Smooth muscle cell (in vitro differentiated cells): ENCODE results near the gene THOC5. TPM values are rescaled to one million over a fixed set of nuclear protein-coding genes. Genes with fewer than 3 reads are reported as not detected.
"Not testable (repeated sequence)": the region's sequence is repeated elsewhere in the genome, so short reads cannot be mapped to it uniquely, and the experiment has no call there.

Experiments
- DNase-seq: peaks from one replicate; lab custom pipeline; 2025; ENCODE audit not compliant: unreplicated experiment; lab: John Stamatoyannopoulos, UW
- H2AFZ ChIP-seq: fragments of 200-600 bp; sonication (generic); 2 replicates; pipeline ENCODE4 v1.6.0; 2016; ENCODE audit warnings: antibody characterized with exemption, low read depth, mild to moderate bottlenecking
- H3F3A ChIP-seq: fragments of 200-600 bp; sonication (generic); 2 replicates; pipeline ENCODE4 v1.6.0; 2017; ENCODE audit warnings: antibody characterized with exemption, low read depth
- H3K27ac ChIP-seq: fragments of 200-600 bp; sonication (generic); 2 replicates; pipeline ENCODE4 v1.5.1; 2016; ENCODE audit warnings: low read depth, mild to moderate bottlenecking
- H3K27me3 ChIP-seq: fragments of 200-600 bp; sonication (generic); 2 replicates; pipeline ENCODE4 v1.6.1; 2016; ENCODE audit warnings: low read depth, mild to moderate bottlenecking
- H3K36me3 ChIP-seq: fragments of 200-600 bp; sonication (generic); 2 replicates; pipeline ENCODE4 v1.5.1; 2016; ENCODE audit warnings: low read depth
- H3K4me1 ChIP-seq: fragments of 200-600 bp; sonication (generic); 2 replicates; pipeline ENCODE4 v1.5.1; 2016; ENCODE audit warnings: low read depth
- H3K4me2 ChIP-seq: fragments of 200-600 bp; sonication (generic); 2 replicates; pipeline ENCODE4 v1.6.0; 2016; ENCODE audit warnings: mild to moderate bottlenecking
- H3K4me3 ChIP-seq: fragments of 200-600 bp; sonication (generic); 2 replicates; pipeline ENCODE4 v1.5.1; 2016; ENCODE audit warnings: mild to moderate bottlenecking
- H3K79me2 ChIP-seq: fragments of 200-600 bp; sonication (generic); 2 replicates; pipeline ENCODE4 v1.6.0; 2016; ENCODE audit warnings: low read depth, mild to moderate bottlenecking
- H3K9ac ChIP-seq: fragments of 200-600 bp; sonication (generic); 2 replicates; pipeline ENCODE4 v1.6.0; 2016; ENCODE audit warnings: low read depth
- H3K9me3 ChIP-seq: fragments of 200-600 bp; sonication (generic); replicated peaks from 2 replicates; pipeline ENCODE4 v1.5.1; 2016; ENCODE audit warnings: low read depth
- H4K20me1 ChIP-seq: fragments of 200-600 bp; sonication (generic); 2 replicates; pipeline ENCODE4 v1.6.0; 2016; ENCODE audit warnings: low read depth
- WGBS: methylation state at CpG from one replicate; pipeline ENCODE4 v1.1.7; 2016; ENCODE audit warnings: low lambda C conversion rate; 5-methylcytosine and 5-hydroxymethylcytosine counted together
- polyA plus RNA-seq: library from polyadenylated mRNA; unstranded; fragments of >200 nt; fragmentation: Nextera tagmentation; extraction: Ambion mirVana; gene quantifications from 2 replicates; pipeline ENCODE4 v1.2.1, GENCODE V29; 2016
- total RNA-seq: library from RNA; depleted of rRNA; stranded (reverse); fragments of >200 nt; gene quantifications from 2 replicates; pipeline ENCODE4 v1.2.3, GENCODE V29; 2014
- TF ChIP-seq, protein P1 (sequence below): fragments of 200-600 bp; sonication (generic); IDR thresholded peaks from 2 replicates; pipeline ENCODE4 v1.5.1; 2017; ENCODE audit warnings: borderline replicate concordance, mild to moderate bottlenecking, antibody characterized with exemption; ENCODE audit not compliant: insufficient read depth, poor library complexity, severe bottlenecking

The THOC5 gene
- total RNA-seq, result 20.7 and 21.7 TPM in 2 replicates
- 13.7 and 22.6 TPM in 2 replicates for polyA plus RNA-seq

GRCh38 chr22:29553351-29554224 lies at the start of gene THOC5:
THOC5 (minus strand) TSS chr22:29553757; CDS start chr22:29549147, 4,610 bp downstream.
- Histone ChIP-seq H3K79me2 (peaks cover 8% of the 10 kb centered on the region), H3K4me2 (peak within 1 kb of the TSS; percentile 85), H3K9me3 (no peaks in the 10 kb centered on the region), H3F3A (peaks cover 4% of the 10 kb centered on the region), H3K9ac (peak within 1 kb of the TSS; percentile 65), H4K20me1 (no peaks in the 10 kb centered on the region), H3K36me3 (peaks cover 7% of the 10 kb centered on the region), H2AFZ (peak within 1 kb of the TSS; percentile 97), H3K4me1 (peaks cover 6% of the 10 kb centered on the region), H3K27me3 (no peaks in the 10 kb centered on the region), H3K27ac (peak within 1 kb of the TSS; percentile 73), H3K4me3 (peak within 1 kb of the TSS; percentile 75)
- DNase-seq, result peak; percentile 78
- WGBS, result 3% methylated on average over 39 of the region's 44 CpGs
- TF ChIP-seq, protein P1, sequence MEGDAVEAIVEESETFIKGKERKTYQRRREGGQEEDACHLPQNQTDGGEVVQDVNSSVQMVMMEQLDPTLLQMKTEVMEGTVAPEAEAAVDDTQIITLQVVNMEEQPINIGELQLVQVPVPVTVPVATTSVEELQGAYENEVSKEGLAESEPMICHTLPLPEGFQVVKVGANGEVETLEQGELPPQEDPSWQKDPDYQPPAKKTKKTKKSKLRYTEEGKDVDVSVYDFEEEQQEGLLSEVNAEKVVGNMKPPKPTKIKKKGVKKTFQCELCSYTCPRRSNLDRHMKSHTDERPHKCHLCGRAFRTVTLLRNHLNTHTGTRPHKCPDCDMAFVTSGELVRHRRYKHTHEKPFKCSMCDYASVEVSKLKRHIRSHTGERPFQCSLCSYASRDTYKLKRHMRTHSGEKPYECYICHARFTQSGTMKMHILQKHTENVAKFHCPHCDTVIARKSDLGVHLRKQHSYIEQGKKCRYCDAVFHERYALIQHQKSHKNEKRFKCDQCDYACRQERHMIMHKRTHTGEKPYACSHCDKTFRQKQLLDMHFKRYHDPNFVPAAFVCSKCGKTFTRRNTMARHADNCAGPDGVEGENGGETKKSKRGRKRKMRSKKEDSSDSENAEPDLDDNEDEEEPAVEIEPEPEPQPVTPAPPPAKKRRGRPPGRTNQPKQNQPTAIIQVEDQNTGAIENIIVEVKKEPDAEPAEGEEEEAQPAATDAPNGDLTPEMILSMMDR, result peak; percentile 43

DNA sequence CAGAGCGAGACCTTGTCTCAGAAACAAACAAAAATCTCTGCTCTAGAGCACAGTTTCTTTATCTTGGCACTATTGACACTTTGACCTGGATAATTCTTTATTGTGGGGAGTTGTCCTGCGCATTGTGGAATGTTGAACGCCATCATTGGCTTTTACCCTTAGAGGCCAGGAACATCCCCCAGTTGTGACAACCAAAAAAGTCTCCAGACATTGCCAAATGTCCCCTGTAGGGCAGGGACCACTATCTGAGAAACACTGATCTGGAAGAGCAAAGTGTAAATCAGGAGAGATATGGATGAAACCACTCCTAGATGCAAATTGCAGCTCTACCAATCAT lies 45.1 kb upstream of the THOC5 start:
- WGBS, result 90% methylated on average over 3 of the region's 3 CpGs
- Histone ChIP-seq H3K79me2 (peaks cover under 1% of the 10 kb centered on the region), H3K4me3 (no peak overlapping the region), H2AFZ (no peak overlapping the region), H3K9ac (no peak overlapping the region), H3K9me3 (no peaks in the 10 kb centered on the region), H3K36me3 (no peaks in the 10 kb centered on the region), H3K4me1 (no peaks in the 10 kb centered on the region), H4K20me1 (no peaks in the 10 kb centered on the region), H3K27ac (no peak overlapping the region), H3F3A (no peaks in the 10 kb centered on the region), H3K27me3 (no peaks in the 10 kb centered on the region), H3K4me2 (peak overlapping the region; percentile 31)
- DNase-seq, result no peak
- TF ChIP-seq, protein P1, result no peak

- H3K79me2 ChIP-seq, H3K4me3 ChIP-seq, DNase-seq, H3K27ac ChIP-seq, H3K9me3 ChIP-seq, H3K4me1 ChIP-seq, H2AFZ ChIP-seq, H3K9ac ChIP-seq, H4K20me1 ChIP-seq, H3F3A ChIP-seq, H3K27me3 ChIP-seq, H3K36me3 ChIP-seq: not testable (repeated sequence)
- WGBS, result 69% methylated on average over 53 of the region's 57 CpGs
- H3K4me2 ChIP-seq, result peak overlapping the region; percentile 31
These were observed 44.5 kb upstream of the THOC5 start for GRCh38 chr22:29597871-29598683.

GRCh38 chr22:29596408-29596807 lies 42.9 kb upstream of the THOC5 start:
- Histone ChIP-seq H3K4me2 (no peak overlapping the region), H3K36me3 (no peaks in the 10 kb centered on the region), H3K27me3 (no peaks in the 10 kb centered on the region), H3K9me3 (no peaks in the 10 kb centered on the region), H3K4me1 (no peaks in the 10 kb centered on the region), H4K20me1 (no peaks in the 10 kb centered on the region), H3K79me2 (no peaks in the 10 kb centered on the region), H3K27ac (no peak overlapping the region), H3K9ac (no peak overlapping the region), H2AFZ (no peak overlapping the region), H3F3A (no peaks in the 10 kb centered on the region), H3K4me3 (no peak overlapping the region)
- DNase-seq, result no peak
- TF ChIP-seq, protein P1, result no peak
- WGBS, result 88% methylated on average over 10 of the region's 10 CpGs

GRCh38 chr22:29594447-29594846 lies 40.9 kb upstream of the THOC5 start:
- not testable (repeated sequence) for H3K27ac ChIP-seq

More at GRCh38 chr22:29594447-29594846, 40.9 kb upstream of the THOC5 start:
- H3K79me2 ChIP-seq, H3K9me3 ChIP-seq, H3K4me1 ChIP-seq, DNase-seq, H3K36me3 ChIP-seq, H3K4me3 ChIP-seq, H3F3A ChIP-seq, H4K20me1 ChIP-seq, H3K4me2 ChIP-seq, H3K9ac ChIP-seq, H3K27me3 ChIP-seq, H2AFZ ChIP-seq: not testable (repeated sequence)
- WGBS, result 84% methylated on average over 6 of the region's 6 CpGs
